ENCODE measurements around the gene XRCC6. TPM values are rescaled to one million over a fixed set of nuclear protein-coding genes. Genes with fewer than 3 reads are reported as not detected.

Gene XRCC6
- total RNA-seq, 2 donors from 2014 or later, result 203 to 312 TPM

- Histone ChIP-seq H3K4me3 (no peak overlapping the region), H3K36me3 (no peaks in the 10 kb centered on the region), H3K9ac (ENCODE audit: low read depth in 2 of 2, low read length in 2 of 2) (no peak overlapping the region), H3K9me3 (no peaks in the 10 kb centered on the region), H3K27ac (no peak overlapping the region), H3K4me1 (no peaks in the 10 kb centered on the region), H3K27me3 (no peaks in the 10 kb centered on the region)
- no peak for DNase-seq
- TF ChIP-seq CTCF (IDR thresholded peaks at IDR 0.05), result no peak
- intact Hi-C loops (cut with DNase I), result loop anchor here (5.0 kb wide), 1 partner anchor 53 kb away; the partner anchor contains the start of gene POLR3H
Measured at GRCh38 chr22:41595703-41596102, 25.4 kb upstream of the XRCC6 start.

DNA sequence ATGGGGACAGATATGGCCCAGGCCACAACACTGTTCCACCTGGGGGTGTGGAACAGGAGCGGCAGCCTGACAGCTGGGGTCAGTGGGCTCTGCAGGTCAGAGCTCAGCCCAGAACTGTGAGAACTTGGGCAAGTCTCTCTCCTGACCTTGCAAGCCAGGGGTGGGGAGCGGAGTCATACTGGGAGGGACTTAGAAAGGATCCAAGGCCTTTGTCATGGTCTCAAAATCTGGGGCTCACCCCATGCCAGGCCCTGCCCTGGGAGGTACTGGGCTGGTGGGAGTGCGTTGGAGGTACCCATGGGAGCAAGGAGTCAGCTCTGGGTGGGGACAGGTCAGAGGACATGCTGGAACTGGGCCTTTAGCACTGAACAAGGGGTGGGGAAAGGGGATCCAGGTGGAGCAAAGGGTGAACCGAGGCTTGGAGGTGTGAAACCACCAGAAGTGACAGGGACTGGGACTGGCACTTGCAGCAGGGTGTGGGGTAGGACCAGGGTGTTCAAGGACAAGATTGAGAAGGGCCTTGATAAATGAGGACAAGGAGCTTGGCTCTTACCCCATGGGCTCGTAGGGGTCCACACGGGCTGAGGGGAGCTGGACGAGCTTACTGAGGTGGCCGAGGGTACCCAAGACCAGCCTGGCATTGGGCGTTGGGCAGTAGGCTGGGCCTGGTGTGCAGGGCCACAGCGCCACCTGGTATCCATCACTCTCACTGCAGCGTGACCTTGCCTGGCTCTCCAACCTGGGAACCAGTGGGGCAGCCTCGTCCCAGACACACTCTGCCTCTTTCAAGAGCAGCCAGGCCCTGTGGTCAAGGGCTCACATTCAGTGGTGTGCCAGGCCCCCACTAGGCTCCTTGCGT, 24.1 kb upstream of the XRCC6 start:
- no peaks in the 10 kb centered on the region for H3K27me3 ChIP-seq
- H3K27ac ChIP-seq, result no peak overlapping the region
- no peaks in the 10 kb centered on the region for H3K9me3 ChIP-seq
- intact Hi-C loops (cut with DNase I), result loop anchor here (5.0 kb wide), 1 partner anchor 55 kb away; the partner anchor contains the start of gene POLR3H
- no peak overlapping the region for H3K9ac ChIP-seq (ENCODE audit: low read depth in 2 of 2, low read length in 2 of 2)
- H3K4me3 ChIP-seq, result no peak overlapping the region
- peak; percentile 57 for DNase-seq
- no peaks in the 10 kb centered on the region for H3K36me3 ChIP-seq
- TF ChIP-seq CTCF (IDR thresholded peaks at IDR 0.05), result peak; percentile 65
- no peaks in the 10 kb centered on the region for H3K4me1 ChIP-seq

GRCh38 chr22:41597635-41597953, 23.5 kb upstream of the XRCC6 start:
- Histone ChIP-seq H3K27ac (no peak overlapping the region), H3K27me3 (no peaks in the 10 kb centered on the region), H3K9ac (ENCODE audit: low read depth in 2 of 2, low read length in 2 of 2) (no peak overlapping the region), H3K4me3 (no peak overlapping the region), H3K9me3 (no peaks in the 10 kb centered on the region), H3K4me1 (no peaks in the 10 kb centered on the region), H3K36me3 (no peaks in the 10 kb centered on the region)
- intact Hi-C loops (cut with DNase I), result loop anchor here (5.0 kb wide), 1 partner anchor 55 kb away; the partner anchor contains the start of gene POLR3H
- no peak for DNase-seq
- no peak for TF ChIP-seq CTCF (IDR thresholded peaks at IDR 0.05)

GRCh38 chr22:41598081-41598480, 23.0 kb upstream of the XRCC6 start:
- no peak for DNase-seq
- no peak for TF ChIP-seq CTCF (IDR thresholded peaks at IDR 0.05)
- Histone ChIP-seq H3K36me3 (no peaks in the 10 kb centered on the region), H3K27ac (no peak overlapping the region), H3K9me3 (no peaks in the 10 kb centered on the region), H3K27me3 (no peaks in the 10 kb centered on the region), H3K4me3 (no peak overlapping the region), H3K9ac (ENCODE audit: low read depth in 2 of 2, low read length in 2 of 2) (no peak overlapping the region), H3K4me1 (no peaks in the 10 kb centered on the region)
- intact Hi-C loops (cut with DNase I), result loop anchor here (5.0 kb wide), 1 partner anchor 56 kb away; the partner anchor contains the start of gene POLR3H

GRCh38 chr22:41598891-41599635, 22.0 kb upstream of the XRCC6 start:
- H3K9ac ChIP-seq (ENCODE audit: low read depth in 2 of 2, low read length in 2 of 2), result no peak overlapping the region
- H3K4me1 ChIP-seq, result no peaks in the 10 kb centered on the region
- intact Hi-C loops (cut with DNase I), result loop anchor here (5.0 kb wide), 1 partner anchor 57 kb away; the partner anchor contains the start of gene POLR3H
- DNase-seq, result no peak
- H3K27ac ChIP-seq, result no peak overlapping the region
- no peaks in the 10 kb centered on the region for H3K9me3 ChIP-seq
- no peaks in the 10 kb centered on the region for H3K36me3 ChIP-seq
- H3K27me3 ChIP-seq, result no peaks in the 10 kb centered on the region
- no peak for TF ChIP-seq CTCF (IDR thresholded peaks at IDR 0.05)
- no peak overlapping the region for H3K4me3 ChIP-seq

Measured in colonic mucosa (tissue), 4 donors.